Natural killer cell (primary cell): ENCODE measurements around the gene GPR55. TPM values are rescaled to one million over a fixed set of nuclear protein-coding genes. Genes with fewer than 3 reads are reported as not detected.

Experiments used
- ATAC-seq, 3 donors: fragments of 150-1000 bp in 2 of 3; fragments of 200-7000 bp in 1 of 3; cut with Tn5 transposase; 1 replicate in 1 of 3; 2 replicates in 2 of 3; pipeline ENCODE4 v1.10.0; 2021; ENCODE audit warnings: mild to moderate bottlenecking in 2 of 3, moderate library complexity in 2 of 3
- DNase-seq, 2 donors: peaks; one replicate each; pipeline versions ENCODE4 v3.0.0 to v3.0.0-alpha.2; 2013 to 2021; ENCODE audit warnings: mixed read lengths in 1 of 2
- H3K27ac ChIP-seq: one replicate; pipeline ENCODE4 v1.5.1; 2013; ENCODE audit warnings: mild to moderate bottlenecking, low read length
- H3K27me3 ChIP-seq: one replicate; pipeline ENCODE4 v1.6.1; 2013; ENCODE audit warnings: low read length; ENCODE audit not compliant: control insufficient read depth, insufficient read depth
- H3K36me3 ChIP-seq: one replicate; pipeline ENCODE4 v1.6.1; 2013; ENCODE audit warnings: low read length; ENCODE audit not compliant: control insufficient read depth, insufficient read depth
- H3K4me1 ChIP-seq: one replicate; pipeline ENCODE4 v1.6.1; 2013; ENCODE audit warnings: low read length; ENCODE audit not compliant: control insufficient read depth, insufficient read depth
- H3K4me3 ChIP-seq: one replicate; pipeline ENCODE4 v1.5.1; 2013; ENCODE audit warnings: low read length
- H3K9me3 ChIP-seq: one replicate; pipeline ENCODE4 v1.6.1; 2013; ENCODE audit warnings: low read length; ENCODE audit not compliant: control insufficient read depth, insufficient read depth
- H3K27ac Mint-ChIP-seq, 2 donors: one replicate each; pipeline ENCODE4 v1.8.0; 2022; ENCODE audit warnings: mild to moderate bottlenecking in 2 of 2, mixed read lengths in 2 of 2, moderate library complexity in 1 of 2
- H3K27me3 Mint-ChIP-seq, 2 donors: one replicate each; pipeline ENCODE4 v1.8.0; 2022; ENCODE audit warnings: low read depth in 2 of 2, mixed read lengths in 2 of 2
- H3K36me3 Mint-ChIP-seq: one replicate; pipeline ENCODE4 v1.8.0; 2022; ENCODE audit warnings: mixed read lengths
- H3K4me1 Mint-ChIP-seq, 2 donors: one replicate each; pipeline ENCODE4 v1.8.0; 2022; ENCODE audit warnings: mixed read lengths in 2 of 2
- H3K4me3 Mint-ChIP-seq: one replicate; pipeline ENCODE4 v1.8.0; 2022; ENCODE audit warnings: mild to moderate bottlenecking, moderate library complexity, mixed read lengths
- H3K9me3 Mint-ChIP-seq, 2 donors: one replicate each; pipeline ENCODE4 v1.8.0; 2022; ENCODE audit warnings: mixed read lengths in 2 of 2
- WGBS: methylation state at CpG from one replicate; pipeline ENCODE4 v1.1.7; 2013; ENCODE audit warnings: missing lambda C conversion rate; ENCODE audit not compliant: insufficient coverage; 5-methylcytosine and 5-hydroxymethylcytosine counted together
- intact Hi-C: fragments of 100-400 bp; cut with micrococcal nuclease; formaldehyde crosslinking; loops from one replicate; pipeline ENCODE4 v1.14.2; 2022
- total RNA-seq, 4 donors: library from RNA; stranded (reverse); fragments of 120-200 nt in 1 of 4; gene quantifications; one replicate each; pipeline versions ENCODE4 v1.2.3 to v1.2.4, GENCODE V29; 2013 to 2022
- TF ChIP-seq, protein P1 (sequence below): fragments of 200-600 bp; IDR thresholded peaks from one replicate; pipeline ENCODE4 v1.8.0; 2022; ENCODE audit warnings: antibody characterized with exemption

The GPR55 gene
- total RNA-seq, 3 donors from 2014 or later (not counting 1 experiment from before 2014, with no cell fraction given), result 0.09 to 1.1 (median 0.40) TPM

DNA sequence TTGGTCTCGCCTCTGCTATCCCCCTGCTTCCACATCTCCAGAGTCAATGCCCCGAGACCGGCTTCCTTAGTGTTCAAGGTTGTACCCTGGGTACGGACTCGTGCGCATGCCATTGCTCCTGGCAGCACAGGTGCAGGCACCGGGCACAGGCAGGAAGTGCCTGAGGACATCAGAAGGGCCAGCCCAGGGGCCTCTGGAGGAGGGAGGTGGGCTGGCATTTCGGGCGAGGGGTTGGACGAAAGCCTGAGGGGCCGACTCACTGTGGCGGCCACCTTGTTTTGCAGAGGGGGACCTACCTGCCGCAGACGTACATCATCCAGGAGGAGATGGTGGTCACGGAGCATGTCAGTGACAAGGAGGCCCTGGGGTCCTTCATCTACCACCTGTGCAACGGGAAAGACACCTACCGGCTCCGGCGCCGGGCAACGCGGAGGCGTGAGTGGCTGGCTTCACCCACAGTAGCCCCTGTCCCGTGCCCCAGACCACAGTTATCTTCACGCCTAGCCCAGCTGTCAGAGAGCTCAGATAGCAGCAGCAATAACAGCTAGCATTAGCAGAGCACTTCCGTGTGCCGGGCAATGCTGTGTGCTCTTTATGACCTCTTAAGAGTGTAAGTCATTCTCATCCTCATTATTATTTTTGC lies 47.8 kb downstream of the GPR55 start:
- H3K36me3 Mint-ChIP-seq, result no peaks in the 10 kb centered on the region
- 41% methylated on average over 27 of the region's 27 CpGs for WGBS
- peaks cover 44 to 45% of the 10 kb centered on the region in 2 donors for H3K27me3 Mint-ChIP-seq
- H3K4me1 ChIP-seq, result peaks cover 64% of the 10 kb centered on the region
- peak in 1 of 2 donors; percentile 57 for DNase-seq
- no peak overlapping the region for H3K4me3 ChIP-seq
- H3K4me3 Mint-ChIP-seq, result peak overlapping the region; percentile 79
- TF ChIP-seq, protein P1, sequence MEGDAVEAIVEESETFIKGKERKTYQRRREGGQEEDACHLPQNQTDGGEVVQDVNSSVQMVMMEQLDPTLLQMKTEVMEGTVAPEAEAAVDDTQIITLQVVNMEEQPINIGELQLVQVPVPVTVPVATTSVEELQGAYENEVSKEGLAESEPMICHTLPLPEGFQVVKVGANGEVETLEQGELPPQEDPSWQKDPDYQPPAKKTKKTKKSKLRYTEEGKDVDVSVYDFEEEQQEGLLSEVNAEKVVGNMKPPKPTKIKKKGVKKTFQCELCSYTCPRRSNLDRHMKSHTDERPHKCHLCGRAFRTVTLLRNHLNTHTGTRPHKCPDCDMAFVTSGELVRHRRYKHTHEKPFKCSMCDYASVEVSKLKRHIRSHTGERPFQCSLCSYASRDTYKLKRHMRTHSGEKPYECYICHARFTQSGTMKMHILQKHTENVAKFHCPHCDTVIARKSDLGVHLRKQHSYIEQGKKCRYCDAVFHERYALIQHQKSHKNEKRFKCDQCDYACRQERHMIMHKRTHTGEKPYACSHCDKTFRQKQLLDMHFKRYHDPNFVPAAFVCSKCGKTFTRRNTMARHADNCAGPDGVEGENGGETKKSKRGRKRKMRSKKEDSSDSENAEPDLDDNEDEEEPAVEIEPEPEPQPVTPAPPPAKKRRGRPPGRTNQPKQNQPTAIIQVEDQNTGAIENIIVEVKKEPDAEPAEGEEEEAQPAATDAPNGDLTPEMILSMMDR, result no peak
- H3K9me3 ChIP-seq, result no peaks in the 10 kb centered on the region
- no peak for ATAC-seq
- H3K9me3 Mint-ChIP-seq, result no peaks in the 10 kb centered on the region
- peaks cover 36% of the 10 kb centered on the region for H3K27me3 ChIP-seq
- intact Hi-C loops, result loop anchor here (1.0 to 5.0 kb wide), 2 partner anchors 97 to 175 kb away; no protein-coding TSS in a partner anchor
- H3K4me1 Mint-ChIP-seq, result peaks cover 28 to 43% of the 10 kb centered on the region in 2 donors
- no peaks in the 10 kb centered on the region for H3K36me3 ChIP-seq
- H3K27ac ChIP-seq, result peak overlapping the region; percentile 35
- peak overlapping the region; percentile 70 to 86 for H3K27ac Mint-ChIP-seq

DNA sequence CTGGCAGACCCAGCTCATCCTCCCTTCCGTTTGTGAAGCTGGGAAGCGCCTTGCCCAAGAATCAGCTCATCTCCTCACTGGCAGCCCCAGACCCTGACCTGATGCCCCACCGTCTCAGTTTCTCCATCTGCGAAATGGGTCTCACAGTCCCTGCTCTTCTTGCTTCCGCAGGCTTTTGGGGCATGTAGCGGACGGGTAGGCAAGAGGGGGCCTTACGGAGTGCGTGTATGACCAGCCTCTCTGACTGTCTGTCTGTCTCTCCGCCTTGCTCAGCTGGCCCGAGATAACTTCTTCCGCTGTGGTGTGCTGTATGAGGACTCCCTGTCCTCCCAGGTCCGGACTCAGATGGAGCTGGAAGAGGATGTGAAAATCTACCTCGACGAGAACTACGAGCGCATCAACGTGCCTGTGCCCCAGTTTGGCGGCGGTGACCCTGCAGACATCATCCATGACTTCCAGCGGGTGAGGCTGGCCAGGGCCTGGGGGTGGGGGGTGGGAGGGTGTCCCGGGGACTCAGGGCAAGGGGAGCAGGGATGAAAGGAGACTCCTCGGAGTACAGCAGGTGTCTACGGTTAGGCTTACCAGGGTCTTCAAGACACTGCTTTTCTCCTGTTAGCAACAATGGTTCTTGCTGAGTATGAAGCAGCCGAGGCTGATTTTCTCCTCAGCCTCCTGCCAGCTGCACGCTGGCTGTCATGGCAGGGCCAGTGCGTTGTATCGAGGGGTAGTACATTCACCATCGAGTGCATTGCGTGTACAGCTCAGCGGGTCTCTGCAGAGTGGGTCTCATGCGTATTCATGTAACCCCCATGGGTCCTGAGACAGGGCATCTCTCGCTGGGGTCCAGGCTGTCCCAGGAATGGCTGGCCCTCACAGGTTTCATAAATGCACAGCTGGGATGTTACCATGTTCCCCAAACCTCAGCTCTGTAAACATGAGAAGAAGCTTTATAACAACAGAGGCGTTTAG lies 49.4 kb downstream of the GPR55 start:
- TF ChIP-seq, protein P1, result no peak
- Mint-ChIP-seq H3K4me1 (peaks cover 28 to 44% of the 10 kb centered on the region in 2 donors), H3K36me3 (no peaks in the 10 kb centered on the region), H3K27me3 (peaks cover 43 to 46% of the 10 kb centered on the region in 2 donors), H3K4me3 (no peak overlapping the region), H3K9me3 (no peaks in the 10 kb centered on the region), H3K27ac (no peak overlapping the region)
- H3K36me3 ChIP-seq, result no peaks in the 10 kb centered on the region
- intact Hi-C loops, result loop anchor here (5.0 kb wide), 1 partner anchor 177 kb away; no protein-coding TSS in a partner anchor
- 96% methylated on average over 34 of the region's 34 CpGs for WGBS
- H3K4me1 ChIP-seq, result peaks cover 74% of the 10 kb centered on the region
- no peak overlapping the region for H3K4me3 ChIP-seq
- H3K9me3 ChIP-seq, result no peaks in the 10 kb centered on the region
- H3K27me3 ChIP-seq, result peaks cover 38% of the 10 kb centered on the region
- ATAC-seq, result no peak
- H3K27ac ChIP-seq, result no peak overlapping the region
- peak in 1 of 2 donors; percentile 11 for DNase-seq

DNA sequence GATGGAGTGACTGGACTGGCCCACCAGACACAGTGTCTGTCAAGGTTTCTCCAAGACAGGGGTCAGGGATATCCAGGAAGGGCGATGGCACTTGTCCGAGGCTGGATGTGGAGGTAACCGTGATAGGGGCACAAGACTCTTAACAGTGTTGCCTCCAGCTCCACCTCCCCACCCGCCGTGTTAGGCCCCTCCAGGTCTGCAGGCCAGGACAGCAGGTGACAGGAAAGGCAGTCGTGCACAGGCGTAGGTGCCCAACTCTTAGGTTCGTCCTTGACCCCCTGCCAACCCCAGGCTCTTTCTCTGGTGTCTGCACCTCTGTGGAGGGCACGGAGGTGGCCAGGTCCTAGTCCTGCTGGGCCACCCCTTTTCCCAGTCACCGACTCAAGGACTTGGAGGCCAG lies 50.2 kb downstream of the GPR55 start:
- peaks cover 28 to 50% of the 10 kb centered on the region in 2 donors for H3K4me1 Mint-ChIP-seq

More for the DNA sequence above, 50.2 kb downstream of the GPR55 start:
- Mint-ChIP-seq H3K27me3 (peaks cover 44 to 46% of the 10 kb centered on the region in 2 donors), H3K27ac (no peak overlapping the region), H3K4me3 (no peak overlapping the region), H3K9me3 (no peaks in the 10 kb centered on the region), H3K36me3 (no peaks in the 10 kb centered on the region)
- H3K27me3 ChIP-seq, result peaks cover 38% of the 10 kb centered on the region
- no peak overlapping the region for H3K27ac ChIP-seq
- 98% methylated on average over 10 of the region's 10 CpGs for WGBS
- H3K9me3 ChIP-seq, result no peaks in the 10 kb centered on the region
- no peak overlapping the region for H3K4me3 ChIP-seq
- ATAC-seq (no peak), DNase-seq (peak in 1 of 2 donors; percentile 11)
- peaks cover 76% of the 10 kb centered on the region for H3K4me1 ChIP-seq
- no peaks in the 10 kb centered on the region for H3K36me3 ChIP-seq
- TF ChIP-seq, protein P1, result no peak
- intact Hi-C loops, result loop anchor here (5.0 kb wide), 1 partner anchor 177 kb away; no protein-coding TSS in a partner anchor
